Coronary artery (tissue), 2 donors: ENCODE data around the gene HACE1.
A peak's percentile ranks its signal among the peaks of the same experiment; 100 is the strongest.

Experiments used
- DNase-seq: peaks from one replicate; pipeline ENCODE4 v3.0.0-alpha.2; 2017; ENCODE audit warnings: low spot score
- H3K27ac ChIP-seq, 2 donors: fragments of 200-600 bp; sonication (generic); one replicate each; pipeline ENCODE4 v1.5.1; 2016 to 2019
- H3K4me3 ChIP-seq: fragments of 200-600 bp; sonication (generic); 2 replicates; pipeline ENCODE4 v1.5.1; 2016; ENCODE audit warnings: mild to moderate bottlenecking, moderate library complexity
- TF ChIP-seq, protein P1 (sequence below): fragments of 200-600 bp; sonication (generic); IDR thresholded peaks from one replicate; pipeline ENCODE4 v1.5.1; 2019; ENCODE audit warnings: antibody characterized with exemption

Gene HACE1

DNA sequence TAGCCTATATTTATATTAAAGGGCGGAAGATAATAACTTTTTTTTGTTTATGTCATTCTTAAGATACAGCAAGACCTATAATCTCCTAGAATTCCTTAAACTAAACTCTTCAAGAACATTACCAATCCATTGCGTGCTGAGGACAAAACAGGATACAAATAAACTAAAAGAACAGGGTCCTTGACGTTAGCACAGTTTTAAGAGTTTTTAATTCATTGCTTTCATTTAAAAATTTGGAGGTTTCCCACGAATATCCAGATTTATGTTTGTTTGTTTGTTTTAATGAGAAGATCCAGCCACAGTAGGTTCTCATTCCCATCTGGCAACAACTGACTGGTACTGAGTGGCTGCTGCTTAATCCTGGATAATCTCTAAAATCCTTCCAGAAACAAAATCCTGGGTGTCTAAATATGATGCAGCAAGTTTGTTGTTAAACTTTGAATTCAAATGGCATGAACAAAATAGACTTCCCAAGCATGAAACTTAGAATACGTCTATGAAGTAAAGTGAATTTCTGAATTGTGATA, 153.7 kb downstream of the HACE1 start:
- TF ChIP-seq, protein P1, sequence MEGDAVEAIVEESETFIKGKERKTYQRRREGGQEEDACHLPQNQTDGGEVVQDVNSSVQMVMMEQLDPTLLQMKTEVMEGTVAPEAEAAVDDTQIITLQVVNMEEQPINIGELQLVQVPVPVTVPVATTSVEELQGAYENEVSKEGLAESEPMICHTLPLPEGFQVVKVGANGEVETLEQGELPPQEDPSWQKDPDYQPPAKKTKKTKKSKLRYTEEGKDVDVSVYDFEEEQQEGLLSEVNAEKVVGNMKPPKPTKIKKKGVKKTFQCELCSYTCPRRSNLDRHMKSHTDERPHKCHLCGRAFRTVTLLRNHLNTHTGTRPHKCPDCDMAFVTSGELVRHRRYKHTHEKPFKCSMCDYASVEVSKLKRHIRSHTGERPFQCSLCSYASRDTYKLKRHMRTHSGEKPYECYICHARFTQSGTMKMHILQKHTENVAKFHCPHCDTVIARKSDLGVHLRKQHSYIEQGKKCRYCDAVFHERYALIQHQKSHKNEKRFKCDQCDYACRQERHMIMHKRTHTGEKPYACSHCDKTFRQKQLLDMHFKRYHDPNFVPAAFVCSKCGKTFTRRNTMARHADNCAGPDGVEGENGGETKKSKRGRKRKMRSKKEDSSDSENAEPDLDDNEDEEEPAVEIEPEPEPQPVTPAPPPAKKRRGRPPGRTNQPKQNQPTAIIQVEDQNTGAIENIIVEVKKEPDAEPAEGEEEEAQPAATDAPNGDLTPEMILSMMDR, result no peak
- Histone ChIP-seq H3K4me3 (no peak overlapping the region), H3K27ac (peak overlapping the region in 1 of 2 donors; percentile 0)
- DNase-seq, result no peak

DNA sequence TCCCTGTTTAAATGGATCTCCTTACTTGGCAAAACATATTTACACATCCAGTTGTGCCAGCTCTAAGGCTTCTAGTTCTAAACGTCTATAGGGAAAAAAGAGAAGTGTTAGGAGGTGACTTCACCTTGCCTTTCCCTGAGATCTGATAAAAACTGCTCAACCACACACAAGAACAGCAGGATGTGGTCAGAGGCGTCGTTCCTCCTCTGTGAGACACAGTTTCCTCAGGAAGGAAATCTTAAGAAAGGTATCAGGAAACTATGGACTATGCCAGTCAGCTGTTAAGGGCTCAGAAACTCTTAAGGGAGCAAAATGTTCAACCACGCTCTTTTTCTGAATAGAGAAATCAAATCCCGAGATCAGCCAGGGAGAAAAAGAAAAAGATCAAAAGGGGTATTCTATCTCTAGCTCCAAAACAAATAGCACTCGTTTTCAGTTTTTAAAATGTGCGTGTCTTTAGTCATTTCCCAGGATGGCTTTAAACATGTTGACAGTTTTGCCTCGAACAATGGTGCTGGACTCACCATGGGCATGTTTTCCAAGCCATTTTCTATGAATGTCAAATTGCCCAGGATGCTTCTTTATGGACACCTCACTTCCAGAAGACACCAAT, 154.5 kb downstream of the HACE1 start:
- peak overlapping the region in 1 of 2 donors; percentile 19 for H3K27ac ChIP-seq
- H3K4me3 ChIP-seq, result no peak overlapping the region
- no peak for DNase-seq
- TF ChIP-seq, protein P1, result no peak

DNA sequence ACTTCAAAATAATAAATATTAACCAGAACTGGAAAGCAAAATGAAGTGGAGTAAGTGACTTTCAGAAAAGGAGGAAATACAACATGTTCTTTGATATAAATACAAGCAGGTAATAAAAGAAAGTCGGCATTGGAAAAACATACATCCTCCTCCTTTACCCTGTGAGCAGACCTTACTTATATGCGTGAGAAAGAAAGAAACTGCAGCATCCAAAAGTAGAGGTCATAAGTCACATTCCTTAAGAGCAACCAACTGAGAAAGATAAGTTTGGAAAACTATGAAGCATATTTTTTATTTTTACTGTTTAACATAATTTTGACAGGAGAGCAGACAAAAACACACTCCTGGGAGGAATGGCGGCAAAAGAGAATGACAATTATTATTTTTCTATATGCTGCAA, 155.5 kb downstream of the HACE1 start:
- DNase-seq, result no peak
- H3K27ac ChIP-seq, result no peak overlapping the region
- no peak overlapping the region for H3K4me3 ChIP-seq
- TF ChIP-seq, protein P1, result no peak

DNA sequence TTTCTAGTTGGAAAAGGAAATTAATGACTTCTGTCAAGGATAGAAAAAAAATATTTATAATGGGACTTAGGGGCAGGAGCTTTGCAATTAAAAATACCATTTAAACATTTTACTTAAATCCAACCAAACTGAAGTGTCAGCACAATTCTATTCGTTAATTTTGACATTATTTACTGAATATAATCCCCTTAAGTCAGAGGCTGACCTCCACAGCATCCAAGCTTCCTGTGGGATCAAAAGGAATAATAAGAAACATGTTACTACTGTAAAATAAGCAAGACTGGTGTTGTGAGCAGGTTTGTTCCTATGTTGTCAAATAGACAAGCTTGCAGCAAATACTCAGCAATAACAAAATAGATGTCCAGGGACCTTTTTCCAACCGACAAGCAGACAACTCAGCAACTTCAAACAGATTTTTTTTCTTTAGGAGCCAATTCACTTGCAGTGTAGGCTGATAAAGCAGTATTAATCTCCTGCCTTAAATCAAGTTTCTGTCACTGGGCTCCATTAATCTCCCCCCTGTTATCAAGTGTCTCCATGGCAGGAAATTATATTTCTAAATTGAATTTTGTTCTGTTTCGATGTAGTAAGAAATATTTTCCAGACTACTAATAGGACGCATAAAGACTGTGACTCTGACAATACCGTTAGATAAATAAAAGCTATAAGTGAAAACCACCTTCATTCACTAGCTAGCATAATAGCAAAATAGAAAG, 157.4 kb downstream of the HACE1 start:
- TF ChIP-seq, protein P1, result no peak
- DNase-seq, result no peak
- Histone ChIP-seq H3K27ac (no peak overlapping the region), H3K4me3 (no peak overlapping the region)

DNA sequence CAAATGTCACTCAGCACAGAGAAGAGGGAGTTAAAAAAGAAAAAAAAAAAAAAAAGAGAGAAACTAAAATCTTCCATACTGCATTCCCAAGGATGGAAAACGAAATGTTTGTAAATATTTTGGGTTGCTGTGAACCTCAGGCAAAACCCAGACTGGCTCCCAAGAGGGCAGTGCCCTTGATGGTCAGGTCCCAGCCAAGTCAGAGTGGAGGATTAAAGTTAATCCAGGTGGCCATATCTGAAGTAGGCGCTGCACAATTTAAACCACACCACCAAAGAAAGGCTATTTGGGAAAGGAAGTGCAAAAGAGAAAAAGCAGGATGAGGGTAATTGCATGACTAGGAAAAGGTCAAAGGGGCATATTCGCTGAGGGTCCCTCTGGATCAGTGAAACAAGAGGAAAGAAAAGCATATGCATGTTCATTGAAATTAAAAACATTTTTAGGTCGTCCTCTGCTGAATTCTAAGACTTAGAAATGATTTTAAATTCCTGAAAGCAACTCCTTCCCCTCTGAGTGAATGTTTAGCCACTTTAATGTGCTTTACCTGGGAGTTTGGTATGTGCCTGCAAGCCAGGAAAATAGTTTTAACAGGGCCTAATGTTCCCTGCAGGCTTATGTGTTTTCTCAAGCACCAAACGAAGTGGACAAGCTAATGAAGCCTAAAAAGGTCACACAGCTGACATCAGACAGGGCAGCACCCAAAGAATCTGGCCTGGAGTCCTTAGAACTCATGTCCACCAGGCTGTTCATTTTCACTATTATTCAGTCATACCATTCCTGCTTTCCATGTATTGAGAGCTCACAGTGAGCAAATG, 159.1 kb downstream of the HACE1 start:
- TF ChIP-seq, protein P1, result no peak
- DNase-seq, result no peak
- no peak overlapping the region for H3K4me3 ChIP-seq
- H3K27ac ChIP-seq, result no peak overlapping the region

DNA sequence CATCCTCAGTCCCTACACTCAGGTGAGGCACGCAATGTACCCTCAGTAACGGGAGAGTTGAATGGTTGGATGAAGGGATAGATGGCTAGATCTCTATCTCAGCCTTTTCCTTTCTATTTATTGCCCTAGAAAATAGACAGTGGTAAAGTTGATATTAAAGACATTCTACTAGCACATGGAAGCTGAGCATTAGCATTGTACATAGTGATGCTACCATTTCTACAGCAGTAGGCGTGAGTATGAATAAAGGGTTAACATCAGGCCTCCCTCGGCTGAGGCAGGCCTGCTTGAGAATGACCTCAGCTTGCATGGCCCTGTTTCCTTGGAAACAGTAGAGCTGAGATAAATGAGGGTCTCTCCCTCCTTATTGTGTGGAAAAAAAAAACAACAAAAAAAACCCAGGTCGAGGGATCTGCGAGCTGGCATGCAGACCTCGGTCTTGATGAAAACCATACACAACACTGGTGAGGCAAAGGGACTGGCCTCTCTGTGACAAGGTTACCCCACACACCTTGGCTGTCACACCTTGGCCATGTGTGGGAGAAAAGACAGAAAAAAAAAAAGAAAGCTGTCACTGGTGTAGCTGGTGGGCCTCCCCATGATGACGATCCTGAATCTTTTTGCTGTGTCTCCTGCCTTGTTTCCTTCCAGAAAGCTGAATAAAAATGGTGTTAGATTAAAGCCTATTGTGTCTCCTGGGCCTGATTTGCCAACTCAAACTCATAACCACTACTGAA, 160.0 kb downstream of the HACE1 start:
- Histone ChIP-seq H3K4me3 (no peak overlapping the region), H3K27ac (no peak overlapping the region)
- no peak for DNase-seq
- TF ChIP-seq, protein P1, result no peak
